GM18907 (cell line): Measurements from ENCODE around the gene NPC2.
"Not testable (repeated sequence)": the region's sequence is repeated elsewhere in the genome, so short reads cannot be mapped to it uniquely, and the experiment has no call there.

Experiments used
- ATAC-seq: cut with Tn5 transposase; IDR thresholded peaks from one replicate; pipeline ENCODE4 v1.9.1; 2021; ENCODE audit warnings: mild to moderate bottlenecking, moderate library complexity; ENCODE audit not compliant: unreplicated experiment

The NPC2 gene

DNA sequence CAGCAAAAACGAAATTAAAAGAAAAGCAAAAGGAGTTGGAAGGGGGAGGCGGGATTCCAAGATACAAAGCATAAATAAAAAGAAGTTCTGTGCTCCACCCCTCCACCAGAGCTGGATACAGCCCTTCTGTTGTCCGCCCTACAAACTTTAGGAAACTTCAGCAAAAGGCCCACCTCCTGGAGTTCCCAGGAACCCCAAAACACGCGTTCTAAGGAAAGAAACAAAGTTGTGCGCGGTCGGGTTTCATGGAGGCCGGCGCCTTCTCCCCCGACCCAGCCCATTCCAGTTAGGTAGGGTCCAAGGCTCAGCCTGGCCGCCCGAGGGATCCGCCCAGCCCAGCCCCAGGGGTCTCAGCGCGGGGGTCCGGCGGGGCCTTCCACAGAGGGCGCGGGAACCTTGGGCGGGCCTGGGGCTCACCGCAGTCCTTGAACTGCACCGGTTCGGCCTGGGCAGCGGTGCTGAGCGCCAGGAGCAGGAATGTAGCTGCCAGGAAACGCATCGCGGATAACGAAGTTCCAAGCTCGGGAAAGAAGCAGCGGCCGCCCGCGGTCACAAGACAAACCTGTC lies at the start of gene NPC2:
NPC2 (minus strand) TSS at position 530 of the 567 bp plus-strand sequence; CDS start at position 499, 31 bp downstream.
- peak; percentile 16 for ATAC-seq

GRCh38 chr14:74542056-74542685 lies 49.1 kb upstream of the NPC2 start:
- ATAC-seq, result no peak

GRCh38 chr14:74541225-74541624 lies 48.1 kb upstream of the NPC2 start:
- no peak for ATAC-seq

GRCh38 chr14:74539503-74539902 lies 46.4 kb upstream of the NPC2 start:
- ATAC-seq, result no peak

- ATAC-seq, result no peak
Measured at GRCh38 chr14:74538411-74539391, 45.6 kb upstream of the NPC2 start.

DNA sequence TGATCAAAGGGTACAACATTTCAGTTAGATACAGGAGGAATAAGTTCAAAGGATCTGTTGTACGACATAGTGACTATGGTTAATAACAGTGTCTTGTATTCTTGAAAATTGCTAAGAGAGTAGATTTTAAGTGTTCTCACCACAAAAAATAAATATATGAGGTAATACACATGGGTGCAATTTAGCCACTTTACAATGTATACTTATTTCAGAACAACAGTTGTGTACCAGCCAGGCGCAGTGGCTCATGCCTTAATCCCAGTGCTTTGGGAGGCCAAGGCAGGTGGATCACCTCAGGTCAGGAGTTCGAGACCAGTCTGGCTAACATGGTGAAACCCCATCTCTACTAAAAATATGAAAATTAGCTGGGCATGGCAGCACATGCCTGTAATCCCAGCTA lies 43.2 kb upstream of the NPC2 start:
- not testable (repeated sequence) for ATAC-seq

DNA sequence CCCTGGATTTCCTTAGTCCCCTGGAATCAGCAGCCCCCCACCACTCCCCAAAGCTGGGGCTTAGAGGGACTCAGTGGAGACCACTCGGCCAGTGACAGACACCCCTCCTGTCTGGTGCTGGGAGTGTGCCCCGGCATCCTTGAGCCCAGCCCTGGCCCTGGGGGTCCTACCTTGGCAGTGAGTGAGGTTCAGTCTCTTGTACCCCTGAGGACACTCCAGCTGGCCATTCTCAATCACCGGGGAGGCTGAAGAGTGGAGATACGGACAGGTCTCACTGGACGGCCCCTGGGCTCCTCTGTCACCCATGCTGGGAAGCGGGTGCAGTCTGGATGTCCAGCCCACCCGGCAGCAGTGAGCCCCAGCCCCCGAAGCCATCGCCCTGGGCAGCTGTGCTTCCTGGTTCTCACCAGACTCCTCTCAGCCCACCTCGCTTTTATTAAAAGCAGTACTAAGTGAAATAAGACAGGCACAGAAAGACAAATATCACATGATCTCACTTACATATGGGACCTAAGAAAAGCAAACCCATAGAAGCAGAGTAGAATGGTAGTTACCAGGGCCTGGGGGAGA lies 42.7 kb upstream of the NPC2 start:
- ATAC-seq, result no peak

DNA sequence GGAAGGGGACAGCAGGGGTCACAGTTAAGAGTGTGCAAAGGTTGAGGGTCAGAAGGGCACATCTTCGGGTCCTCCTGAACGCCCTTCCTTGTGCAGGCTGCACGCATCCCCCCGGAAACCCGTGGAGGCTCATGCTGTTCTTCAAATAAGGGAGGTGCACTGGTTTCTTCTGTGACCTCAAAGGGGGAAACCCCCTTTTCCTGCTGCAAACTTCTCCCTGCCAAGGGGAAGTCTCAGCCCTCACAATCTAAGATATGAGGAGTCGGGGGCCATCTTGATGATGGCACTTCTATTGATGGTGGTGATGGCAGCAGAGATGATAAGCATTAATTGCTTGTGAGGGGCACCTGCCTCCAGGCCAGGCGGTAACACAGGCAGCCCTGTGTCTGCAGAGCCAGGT lies 40.5 kb upstream of the NPC2 start:
- ATAC-seq, result no peak

GRCh38 chr14:74532246-74532645 lies 39.1 kb upstream of the NPC2 start:
- ATAC-seq, result no peak

DNA sequence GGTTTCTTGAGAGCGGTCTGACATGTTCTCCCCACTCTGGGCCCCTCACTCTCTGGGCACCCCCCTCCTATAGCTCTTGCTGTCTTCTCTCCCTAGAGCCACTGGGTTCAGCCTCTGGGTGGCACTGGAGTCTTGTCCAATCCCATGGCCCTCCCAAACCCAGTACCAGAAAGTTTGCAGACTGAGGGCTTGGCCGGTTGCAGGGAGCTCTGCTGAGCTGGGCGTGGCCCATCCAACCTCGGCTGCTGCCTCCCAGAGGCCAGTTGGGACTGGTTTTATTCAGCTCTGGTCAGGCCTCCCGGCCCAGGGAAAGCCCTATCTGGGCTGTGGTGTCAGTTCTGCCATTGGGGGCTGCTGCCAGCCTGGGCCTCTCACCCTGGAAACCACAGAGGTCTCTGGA lies 38.4 kb upstream of the NPC2 start:
- no peak for ATAC-seq

DNA sequence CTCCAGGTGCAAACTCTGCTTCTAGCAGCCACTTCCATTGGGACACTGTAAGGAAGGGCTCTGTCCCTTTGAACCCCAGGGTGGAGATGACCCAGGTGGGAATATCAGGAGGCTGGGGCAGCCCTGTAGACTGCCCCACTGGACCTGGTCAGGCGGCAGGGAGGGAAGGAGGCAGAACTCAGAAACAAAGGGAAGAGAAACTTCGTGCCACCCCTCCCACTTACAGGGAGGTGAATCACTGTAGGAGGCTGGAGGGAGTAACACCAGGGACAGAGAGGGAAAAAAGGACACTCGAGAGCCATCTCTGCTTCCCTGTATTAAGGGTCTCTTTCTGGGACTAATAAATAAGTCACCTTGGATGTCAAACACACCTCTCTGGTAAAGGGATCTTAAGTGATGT lies 37.9 kb upstream of the NPC2 start:
- ATAC-seq, result no peak

DNA sequence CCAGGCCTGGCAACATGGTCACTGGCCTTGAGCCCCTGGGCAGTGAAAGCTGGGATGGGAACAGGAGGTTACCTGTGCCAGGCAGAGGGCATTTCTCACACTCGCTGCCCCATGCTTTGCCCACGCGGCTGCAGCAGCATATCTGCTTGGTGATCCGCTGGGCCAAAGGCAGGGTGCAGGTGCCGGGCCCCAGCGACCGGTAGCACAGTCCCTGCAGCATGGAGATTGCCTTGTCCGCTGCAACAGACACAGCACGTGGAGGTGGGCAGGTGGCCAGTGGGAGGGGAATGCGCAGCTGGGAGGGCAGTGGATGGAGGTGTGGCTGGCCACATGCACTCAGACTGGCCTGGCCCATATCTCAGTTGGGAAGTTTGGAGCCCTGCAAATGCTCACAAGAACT lies 35.8 kb upstream of the NPC2 start:
- no peak for ATAC-seq

DNA sequence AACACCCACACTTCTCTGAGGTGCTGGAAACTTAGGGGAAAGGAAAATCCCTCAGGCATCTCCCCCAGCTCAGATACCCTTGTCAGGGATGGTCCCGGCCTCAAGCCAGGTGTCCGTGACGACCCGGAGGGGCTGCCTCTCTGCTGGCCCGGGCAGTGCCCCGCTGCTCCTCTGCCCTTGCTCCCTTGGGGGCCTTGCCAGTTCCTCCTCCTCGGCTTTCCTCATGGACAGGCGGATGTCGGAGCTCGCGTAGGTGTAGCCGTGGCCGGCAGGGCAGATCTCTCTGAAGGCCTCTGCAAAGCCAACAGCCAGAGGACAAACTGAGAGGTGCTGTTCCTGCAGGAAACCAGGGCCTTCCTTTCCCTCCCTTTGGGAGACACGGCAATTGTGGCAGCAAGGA lies 35.3 kb upstream of the NPC2 start:
- no peak for ATAC-seq

- no peak for ATAC-seq
Measured at GRCh38 chr14:74527736-74528280, 34.7 kb upstream of the NPC2 start.

DNA sequence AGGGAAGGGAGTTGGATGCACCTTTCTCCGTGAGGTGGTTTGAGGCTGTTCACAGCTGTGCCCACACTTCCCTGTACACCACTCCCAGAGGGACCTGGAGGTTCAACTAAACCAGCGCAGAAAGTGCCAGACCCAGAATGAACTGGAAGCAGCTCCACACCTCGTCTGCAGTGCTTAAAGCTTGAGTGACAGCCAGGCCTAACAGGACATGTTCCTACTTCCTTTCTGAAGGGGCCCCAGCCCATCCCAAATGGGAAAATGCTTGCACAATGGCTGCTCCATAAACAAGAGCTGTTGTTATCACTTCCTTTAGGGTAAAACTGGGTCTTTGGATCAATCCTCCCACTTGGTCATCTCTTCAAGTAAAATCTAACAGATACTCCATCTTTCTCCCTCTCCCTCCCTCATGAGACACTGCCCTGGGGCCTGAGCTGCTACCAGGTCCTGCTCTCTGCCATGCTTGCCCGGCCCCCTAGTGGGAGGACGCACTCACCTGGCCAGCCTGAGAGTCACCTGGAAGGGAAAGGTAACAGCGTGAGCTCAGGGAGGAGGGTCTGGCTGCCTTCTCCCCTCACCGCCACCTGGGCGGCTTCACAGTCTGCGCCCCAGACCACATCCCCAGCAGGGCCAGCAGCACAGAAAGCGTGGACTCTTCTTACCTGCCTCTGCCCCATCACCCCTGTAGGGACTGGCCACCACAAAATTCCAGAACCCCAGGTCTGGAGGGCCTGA lies 33.9 kb upstream of the NPC2 start:
- no peak for ATAC-seq

- ATAC-seq, result no peak
Measured at GRCh38 chr14:74525361-74525851, 32.3 kb upstream of the NPC2 start.

GRCh38 chr14:74524812-74525135 lies 31.7 kb upstream of the NPC2 start:
- no peak for ATAC-seq

GRCh38 chr14:74524076-74524811 lies 31.1 kb upstream of the NPC2 start:
- ATAC-seq, result no peak

DNA sequence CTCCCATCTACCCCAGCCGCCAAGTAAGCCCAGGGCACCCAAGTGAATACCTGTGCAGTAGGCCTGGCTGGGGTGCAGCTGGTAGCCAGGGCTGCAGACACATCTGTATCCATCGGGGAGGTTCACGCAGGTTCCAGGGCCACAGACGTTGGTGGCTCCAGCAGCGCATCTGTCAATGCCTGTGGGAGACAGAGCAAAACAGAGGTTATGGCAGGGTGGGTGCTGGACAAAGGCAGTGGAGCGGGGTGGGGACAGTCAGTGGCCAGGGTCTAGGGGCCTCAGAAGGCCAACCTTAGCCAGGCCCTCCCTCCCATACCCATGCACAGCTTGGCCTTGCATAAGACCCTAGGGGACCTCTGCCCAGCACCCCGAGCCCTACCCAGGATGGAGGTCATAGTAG lies 29.6 kb upstream of the NPC2 start:
- no peak for ATAC-seq

- no peak for ATAC-seq
Measured at GRCh38 chr14:74521756-74522155, 28.7 kb upstream of the NPC2 start.
